ENCODE results near the gene CCDC186.

- TF ChIP-seq CTCF (conservative IDR thresholded peaks at IDR 0.05 in 1 of 2, IDR thresholded peaks at IDR 0.05 in 1 of 2; ENCODE audit: low read depth in 1 of 2, low read length in 2 of 2) = no peak
- no peak for TF ChIP-seq EZH2 (IDR thresholded peaks at IDR 0.05; ENCODE audit: low read length, missing control alignments)
Measured at GRCh38 chr10:114168450-114169009, 5.5 kb downstream of the CCDC186 start.

Data from fibroblast of lung (primary cell).